Suppressor macrophage treated with lipopolysaccharide for 4 hours (primary cell): ENCODE measurements around the gene TRAF3IP3.

Experiments used
- DNase-seq: peaks from one replicate; pipeline ENCODE4 v3.0.0-alpha.2; 2020

TRAF3IP3 gene

GRCh38 chr1:209738270-209738669 is 17.6 kb upstream of the TRAF3IP3 start:
- DNase-seq, result no peak

GRCh38 chr1:209741193-209741592 is 14.7 kb upstream of the TRAF3IP3 start:
- DNase-seq, result no peak

GRCh38 chr1:209741889-209742288 is 14.0 kb upstream of the TRAF3IP3 start:
- no peak for DNase-seq

- peak; percentile 61 for DNase-seq
Observed at GRCh38 chr1:209742409-209743144, 13.3 kb upstream of the TRAF3IP3 start.

GRCh38 chr1:209743145-209743482 is 12.7 kb upstream of the TRAF3IP3 start:
- no peak for DNase-seq

GRCh38 chr1:209746451-209747165 is 9.2 kb upstream of the TRAF3IP3 start:
- peak; percentile 53 for DNase-seq

GRCh38 chr1:209747580-209748262 is 8.1 kb upstream of the TRAF3IP3 start:
- DNase-seq, result peak; percentile 89

- no peak for DNase-seq
Observed at GRCh38 chr1:209748620-209749019, 7.2 kb upstream of the TRAF3IP3 start.

GRCh38 chr1:209749205-209749604 is 6.6 kb upstream of the TRAF3IP3 start:
- DNase-seq, result no peak

GRCh38 chr1:209749670-209750323 is 6.1 kb upstream of the TRAF3IP3 start:
- no peak for DNase-seq

GRCh38 chr1:209751627-209752231 is 4.1 kb upstream of the TRAF3IP3 start:
- DNase-seq, result no peak

- DNase-seq, result no peak
Observed at GRCh38 chr1:209752890-209753289, 3.0 kb upstream of the TRAF3IP3 start.

- peak; percentile 33 for DNase-seq
Observed at GRCh38 chr1:209755256-209755655, 597 bp upstream of the TRAF3IP3 start.

- peak; percentile 50 for DNase-seq
Observed at GRCh38 chr1:209756615-209757445, 977 bp downstream of the TRAF3IP3 start.

- DNase-seq, result no peak
Observed at GRCh38 chr1:209758400-209758799, 2.5 kb downstream of the TRAF3IP3 start.

GRCh38 chr1:209759829-209760359 is 4.0 kb downstream of the TRAF3IP3 start:
- DNase-seq, result no peak

GRCh38 chr1:209761011-209761635 is 5.3 kb downstream of the TRAF3IP3 start:
- DNase-seq, result peak; percentile 82

- DNase-seq, result peak; percentile 83
Observed at GRCh38 chr1:209766051-209766450, 10.2 kb downstream of the TRAF3IP3 start.

GRCh38 chr1:209767096-209767495 is 11.2 kb downstream of the TRAF3IP3 start:
- no peak for DNase-seq

- no peak for DNase-seq
Observed at GRCh38 chr1:209767706-209768105, 11.9 kb downstream of the TRAF3IP3 start.

GRCh38 chr1:209768354-209768774 is 12.5 kb downstream of the TRAF3IP3 start:
- DNase-seq, result peak; percentile 60
